ENCODE data around the gene ZSCAN5A. TPM values are rescaled to one million over a fixed set of nuclear protein-coding genes. Genes with fewer than 3 reads are reported as not detected.

ZSCAN5A gene
- total RNA-seq, 6 donors from 2014 or later, result 6.2 to 18.6 (median 11.3) TPM

DNA sequence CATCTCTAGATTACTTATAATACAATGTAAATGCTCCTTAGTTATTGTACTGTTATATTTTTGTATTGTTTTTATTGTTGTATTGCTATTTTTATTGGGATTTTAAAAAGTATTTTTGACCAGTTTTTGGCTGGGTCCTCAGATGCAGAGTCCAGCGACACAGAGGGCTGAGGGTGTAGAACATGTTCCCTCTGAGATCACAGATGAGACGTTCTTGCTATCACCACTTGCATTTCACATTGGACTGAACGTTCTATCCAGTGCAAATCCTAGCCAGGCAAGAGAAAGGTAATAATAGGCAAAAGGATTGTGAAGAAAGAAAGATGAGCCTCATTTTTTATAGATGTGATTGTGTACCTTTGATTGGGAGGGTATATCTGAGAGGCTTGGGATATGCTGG lies 15.0 kb downstream of the ZSCAN5A start:
- Histone ChIP-seq H3K27me3 (no peaks in the 10 kb centered on the region), H3K27ac (no peak overlapping the region), H3K4me1 (peaks cover 0 to 11% (median 7%) of the 10 kb centered on the region in 4 donors), H3K9me3 (no peaks in the 10 kb centered on the region), H3K4me3 (no peak overlapping the region), H3K36me3 (peaks cover 0 to 26% (median 8%) of the 10 kb centered on the region in 4 donors)
- DNase-seq, result no peak
- 87 to 88% methylated on average over 3 of the region's 3 CpGs for WGBS, 2 donors
- ATAC-seq (ENCODE audit: low FRiP score in 2 of 2), result no peak
- TF ChIP-seq, protein P1, sequence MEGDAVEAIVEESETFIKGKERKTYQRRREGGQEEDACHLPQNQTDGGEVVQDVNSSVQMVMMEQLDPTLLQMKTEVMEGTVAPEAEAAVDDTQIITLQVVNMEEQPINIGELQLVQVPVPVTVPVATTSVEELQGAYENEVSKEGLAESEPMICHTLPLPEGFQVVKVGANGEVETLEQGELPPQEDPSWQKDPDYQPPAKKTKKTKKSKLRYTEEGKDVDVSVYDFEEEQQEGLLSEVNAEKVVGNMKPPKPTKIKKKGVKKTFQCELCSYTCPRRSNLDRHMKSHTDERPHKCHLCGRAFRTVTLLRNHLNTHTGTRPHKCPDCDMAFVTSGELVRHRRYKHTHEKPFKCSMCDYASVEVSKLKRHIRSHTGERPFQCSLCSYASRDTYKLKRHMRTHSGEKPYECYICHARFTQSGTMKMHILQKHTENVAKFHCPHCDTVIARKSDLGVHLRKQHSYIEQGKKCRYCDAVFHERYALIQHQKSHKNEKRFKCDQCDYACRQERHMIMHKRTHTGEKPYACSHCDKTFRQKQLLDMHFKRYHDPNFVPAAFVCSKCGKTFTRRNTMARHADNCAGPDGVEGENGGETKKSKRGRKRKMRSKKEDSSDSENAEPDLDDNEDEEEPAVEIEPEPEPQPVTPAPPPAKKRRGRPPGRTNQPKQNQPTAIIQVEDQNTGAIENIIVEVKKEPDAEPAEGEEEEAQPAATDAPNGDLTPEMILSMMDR (IDR thresholded peaks at IDR 0.05), result no peak
- no peak for TF ChIP-seq POLR2AphosphoS5 (IDR thresholded peaks at IDR 0.05)
- no peak for TF ChIP-seq EP300 (IDR thresholded peaks at IDR 0.05)
- TF ChIP-seq POLR2A (IDR thresholded peaks at IDR 0.05), result no peak

DNA sequence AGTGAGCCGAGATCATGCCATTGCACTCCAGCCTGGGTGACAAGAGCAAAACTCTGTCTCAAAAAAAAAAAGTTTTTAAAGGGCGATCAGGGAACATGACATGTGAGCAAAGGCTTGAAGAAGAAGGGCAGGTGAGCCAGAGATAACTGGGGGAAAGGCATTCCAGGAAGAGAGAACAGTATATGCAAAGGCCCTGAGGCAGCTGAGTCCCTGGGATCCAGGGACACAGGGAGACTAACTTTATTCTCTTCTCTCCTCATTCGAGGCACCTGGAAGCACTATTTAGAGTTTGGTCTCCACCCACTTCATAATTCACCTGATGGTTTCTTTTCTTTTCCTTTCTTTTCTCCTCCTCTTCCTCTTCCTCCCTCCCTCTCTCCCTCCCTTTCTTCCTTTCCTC lies 17.6 kb downstream of the ZSCAN5A start:
- no peaks in the 10 kb centered on the region for H3K27me3 ChIP-seq
- no peaks in the 10 kb centered on the region for H3K9me3 ChIP-seq
- WGBS, 2 donors, result 95 to 96% methylated on average over 3 of the region's 3 CpGs
- peaks cover 0 to 11% (median 7%) of the 10 kb centered on the region in 4 donors for H3K4me1 ChIP-seq
- no peak for ATAC-seq (ENCODE audit: low FRiP score in 2 of 2)
- H3K27ac ChIP-seq, result no peak overlapping the region
- no peak overlapping the region for H3K4me3 ChIP-seq
- TF ChIP-seq POLR2AphosphoS5 (IDR thresholded peaks at IDR 0.05) (no peak), POLR2A (IDR thresholded peaks at IDR 0.05) (no peak), EP300 (IDR thresholded peaks at IDR 0.05) (no peak)
- TF ChIP-seq, protein P1 (IDR thresholded peaks at IDR 0.05), result no peak
- DNase-seq, result no peak
- H3K36me3 ChIP-seq, result peaks cover 0 to 23% (median 9%) of the 10 kb centered on the region in 4 donors

DNA sequence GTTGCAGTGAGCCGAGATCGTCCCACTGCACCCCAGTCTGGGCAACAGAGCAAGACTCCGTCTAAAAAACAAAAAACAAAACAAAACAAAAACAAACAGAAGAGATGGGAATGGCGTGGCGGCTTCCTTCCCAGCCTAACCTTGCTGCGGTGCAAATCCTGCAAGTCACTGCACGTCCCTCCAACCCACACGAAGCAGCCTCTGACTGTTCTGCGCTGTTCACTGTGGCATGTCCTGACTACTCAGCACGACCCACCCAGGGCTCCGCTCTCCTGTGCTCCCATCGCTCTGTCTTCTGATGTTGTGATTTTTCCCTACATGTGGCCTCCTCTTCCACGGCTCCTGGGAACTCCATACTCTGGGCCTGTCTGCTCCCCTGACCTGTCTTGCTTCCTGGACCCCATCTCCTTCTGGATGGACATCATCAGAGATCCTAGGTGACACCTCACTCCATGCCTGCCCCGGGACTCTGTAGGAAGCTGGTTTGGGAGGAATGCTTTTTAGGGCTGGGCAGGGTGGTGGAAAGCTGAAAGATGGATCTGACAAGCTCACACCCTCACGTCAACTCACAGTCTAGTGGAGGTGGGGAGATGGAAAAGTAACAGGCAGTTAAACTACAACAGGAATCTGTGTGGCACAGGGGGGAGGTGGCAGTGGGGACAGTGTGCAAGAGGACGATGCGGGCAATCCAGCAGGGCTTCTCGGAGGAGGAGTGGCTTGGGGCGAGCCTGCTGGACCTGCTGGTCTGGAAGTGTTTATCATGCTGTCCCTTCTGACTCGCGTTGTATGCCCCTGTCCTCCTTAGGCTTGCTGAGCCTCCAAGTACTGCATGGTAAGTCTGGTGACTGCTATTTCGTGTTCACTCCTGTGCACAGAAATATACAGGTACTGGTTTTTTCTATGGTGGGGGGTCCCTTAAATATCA lies 18.8 kb downstream of the ZSCAN5A start:
- TF ChIP-seq POLR2A (IDR thresholded peaks at IDR 0.05) (no peak), EP300 (IDR thresholded peaks at IDR 0.05) (no peak), POLR2AphosphoS5 (IDR thresholded peaks at IDR 0.05) (no peak)
- TF ChIP-seq, protein P1 (IDR thresholded peaks at IDR 0.05), result no peak
- H3K9me3 ChIP-seq, result no peaks in the 10 kb centered on the region
- H3K27me3 ChIP-seq, result no peaks in the 10 kb centered on the region
- no peaks in the 10 kb centered on the region for H3K4me1 ChIP-seq
- peaks cover 0 to 23% (median 10%) of the 10 kb centered on the region in 4 donors for H3K36me3 ChIP-seq
- no peak overlapping the region for H3K4me3 ChIP-seq
- ATAC-seq (ENCODE audit: low FRiP score in 2 of 2), result no peak
- H3K27ac ChIP-seq, result no peak overlapping the region
- WGBS, 2 donors, result 93 to 94% methylated on average over 22 of the region's 22 CpGs
- no peak for DNase-seq

DNA sequence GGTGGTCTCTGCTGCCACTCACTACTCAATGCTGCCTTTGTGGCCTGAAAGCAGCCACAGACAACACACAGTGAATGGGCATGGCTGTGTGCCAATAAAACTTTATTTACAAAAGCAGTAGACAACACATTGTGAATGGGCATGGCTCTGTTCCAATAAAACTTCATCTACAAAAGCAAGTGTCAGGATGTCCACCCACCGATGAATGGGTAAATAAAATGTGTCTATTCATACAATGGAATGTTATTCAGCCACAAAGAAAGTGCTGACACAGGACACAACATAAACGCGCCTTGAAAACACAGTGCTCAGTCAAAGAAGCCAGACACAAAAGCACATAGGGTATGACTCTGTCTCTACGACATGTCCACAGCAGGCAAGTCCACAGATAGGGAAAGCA lies 20.1 kb downstream of the ZSCAN5A start:
- ATAC-seq (ENCODE audit: low FRiP score in 2 of 2) (no peak), DNase-seq (no peak)
- no peaks in the 10 kb centered on the region for H3K9me3 ChIP-seq
- no peak overlapping the region for H3K4me3 ChIP-seq
- H3K27ac ChIP-seq, result no peak overlapping the region
- H3K27me3 ChIP-seq, result no peaks in the 10 kb centered on the region
- H3K4me1 ChIP-seq, result no peaks in the 10 kb centered on the region
- H3K36me3 ChIP-seq, result peaks cover 0 to 23% (median 10%) of the 10 kb centered on the region in 4 donors
- no peak for TF ChIP-seq POLR2A (IDR thresholded peaks at IDR 0.05)
- no peak for TF ChIP-seq EP300 (IDR thresholded peaks at IDR 0.05)
- TF ChIP-seq, protein P1 (IDR thresholded peaks at IDR 0.05), result no peak
- no peak for TF ChIP-seq POLR2AphosphoS5 (IDR thresholded peaks at IDR 0.05)
- WGBS, 2 donors, result 73 to 76% methylated on average over 4 of the region's 4 CpGs
